EH (cell line): ENCODE results near the gene NEURL1B.
"Not testable (repeated sequence)": the region's sequence is repeated elsewhere in the genome, so short reads cannot be mapped to it uniquely, and the experiment has no call there.

ENCODE experiments used
- DNase-seq: peaks from one replicate; pipeline ENCODE4 v3.0.0-alpha.2; 2015; ENCODE audit warnings: low read depth

Gene NEURL1B

GRCh38 chr5:172696171-172696849, 55.2 kb downstream of the NEURL1B start:
- DNase-seq = peak; percentile 28

GRCh38 chr5:172697123-172698121, 56.4 kb downstream of the NEURL1B start:
- DNase-seq = peak; percentile 89

- DNase-seq = no peak
Measured at GRCh38 chr5:172699423-172699822, 58.4 kb downstream of the NEURL1B start.

- DNase-seq = no peak
Measured at GRCh38 chr5:172699999-172700364, 58.9 kb downstream of the NEURL1B start.

GRCh38 chr5:172700365-172701290, 59.6 kb downstream of the NEURL1B start:
- no peak for DNase-seq

- DNase-seq = no peak
Measured at GRCh38 chr5:172701291-172701656, 60.2 kb downstream of the NEURL1B start.

- no peak for DNase-seq
Measured at GRCh38 chr5:172703952-172704351, 62.9 kb downstream of the NEURL1B start.

- DNase-seq = peak; percentile 35
Measured at GRCh38 chr5:172705576-172706084, 64.6 kb downstream of the NEURL1B start.

GRCh38 chr5:172706796-172707195, 65.7 kb downstream of the NEURL1B start:
- no peak for DNase-seq

GRCh38 chr5:172707285-172708182, 66.5 kb downstream of the NEURL1B start:
- DNase-seq = peak; percentile 87

GRCh38 chr5:172708183-172708505, 67.1 kb downstream of the NEURL1B start:
- DNase-seq = no peak

- DNase-seq = no peak
Measured at GRCh38 chr5:172710676-172711075, 69.6 kb downstream of the NEURL1B start.

GRCh38 chr5:172711321-172711861, 70.3 kb downstream of the NEURL1B start:
- DNase-seq = not testable (repeated sequence)

GRCh38 chr5:172712610-172713009, 71.5 kb downstream of the NEURL1B start:
- no peak for DNase-seq

GRCh38 chr5:172713113-172713808, 72.2 kb downstream of the NEURL1B start:
- peak; percentile 45 for DNase-seq

- DNase-seq = no peak
Measured at GRCh38 chr5:172713809-172714490, 72.9 kb downstream of the NEURL1B start.

GRCh38 chr5:172714491-172715420, 73.7 kb downstream of the NEURL1B start:
- DNase-seq = peak; percentile 77

GRCh38 chr5:172715421-172715780, 74.3 kb downstream of the NEURL1B start:
- no peak for DNase-seq
